Transverse colon (tissue), 4 donors: ENCODE data around the gene MAPK8IP3.

Experiments
- EP300 ChIP-seq: sonication (generic); formaldehyde crosslinking; IDR thresholded peaks from one replicate; pipeline ENCODE4 v1.6.1; 2017; ENCODE audit warnings: antibody characterized with exemption, low read depth
- POLR2A ChIP-seq: fragments of 450-650 bp; IDR thresholded peaks from one replicate; pipeline ENCODE4 v1.6.1; 2016; ENCODE audit warnings: antibody characterized with exemption, mild to moderate bottlenecking, moderate library complexity
- POLR2AphosphoS5 ChIP-seq, 3 donors: sonication (generic); formaldehyde crosslinking; IDR thresholded peaks; one replicate each; pipeline ENCODE4 v1.6.1; 2016; ENCODE audit warnings: antibody characterized with exemption in 3 of 3
- TF ChIP-seq, protein P1 (sequence below), 5 experiments: fragments of 200-600 bp in 3 of 5; fragments of 450-650 bp in 2 of 5; sonication (generic) in 3 of 5; IDR thresholded peaks; 1 replicate in 2 of 5; 2 replicates in 3 of 5; pipeline ENCODE4 v1.5.1; 2016 to 2017; ENCODE audit warnings: antibody characterized with exemption in 5 of 5, inconsistent platforms in 3 of 5, mild to moderate bottlenecking in 2 of 5, moderate library complexity in 1 of 5

- no peak for TF ChIP-seq POLR2A
- TF ChIP-seq, protein P1, sequence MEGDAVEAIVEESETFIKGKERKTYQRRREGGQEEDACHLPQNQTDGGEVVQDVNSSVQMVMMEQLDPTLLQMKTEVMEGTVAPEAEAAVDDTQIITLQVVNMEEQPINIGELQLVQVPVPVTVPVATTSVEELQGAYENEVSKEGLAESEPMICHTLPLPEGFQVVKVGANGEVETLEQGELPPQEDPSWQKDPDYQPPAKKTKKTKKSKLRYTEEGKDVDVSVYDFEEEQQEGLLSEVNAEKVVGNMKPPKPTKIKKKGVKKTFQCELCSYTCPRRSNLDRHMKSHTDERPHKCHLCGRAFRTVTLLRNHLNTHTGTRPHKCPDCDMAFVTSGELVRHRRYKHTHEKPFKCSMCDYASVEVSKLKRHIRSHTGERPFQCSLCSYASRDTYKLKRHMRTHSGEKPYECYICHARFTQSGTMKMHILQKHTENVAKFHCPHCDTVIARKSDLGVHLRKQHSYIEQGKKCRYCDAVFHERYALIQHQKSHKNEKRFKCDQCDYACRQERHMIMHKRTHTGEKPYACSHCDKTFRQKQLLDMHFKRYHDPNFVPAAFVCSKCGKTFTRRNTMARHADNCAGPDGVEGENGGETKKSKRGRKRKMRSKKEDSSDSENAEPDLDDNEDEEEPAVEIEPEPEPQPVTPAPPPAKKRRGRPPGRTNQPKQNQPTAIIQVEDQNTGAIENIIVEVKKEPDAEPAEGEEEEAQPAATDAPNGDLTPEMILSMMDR (IDR thresholded peaks at IDR 0.05): no peak
- no peak for TF ChIP-seq EP300
- TF ChIP-seq POLR2AphosphoS5 (IDR thresholded peaks at IDR 0.05): no peak
These were observed 37.7 kb downstream of the MAPK8IP3 start for GRCh38 chr16:1743376-1744337.
